Islet precursor cell (in vitro differentiated cells): ENCODE measurements around the gene ITGB2.

Source experiments
- DNase-seq: peaks from one replicate; pipeline ENCODE4 v3.0.0-alpha.2; 2018

ITGB2 gene

GRCh38 chr21:44862869-44863685, 57.6 kb downstream of the ITGB2 start:
- DNase-seq: peak; percentile 41

- peak; percentile 37 for DNase-seq
Measured at GRCh38 chr21:44858791-44859190, 61.9 kb downstream of the ITGB2 start.

- peak; percentile 41 for DNase-seq
Measured at GRCh38 chr21:44858291-44858690, 62.4 kb downstream of the ITGB2 start.

- peak; percentile 42 for DNase-seq
Measured at GRCh38 chr21:44857127-44857892, 63.4 kb downstream of the ITGB2 start.

GRCh38 chr21:44856131-44856530, 64.6 kb downstream of the ITGB2 start:
- peak; percentile 44 for DNase-seq

GRCh38 chr21:44855572-44855971, 65.1 kb downstream of the ITGB2 start:
- peak; percentile 41 for DNase-seq

- no peak for DNase-seq
Measured at GRCh38 chr21:44854664-44855446, 65.8 kb downstream of the ITGB2 start.

GRCh38 chr21:44854391-44854663, 66.4 kb downstream of the ITGB2 start:
- DNase-seq: no peak

- DNase-seq: no peak
Measured at GRCh38 chr21:44853601-44854390, 66.9 kb downstream of the ITGB2 start.

- DNase-seq: no peak
Measured at GRCh38 chr21:44850905-44851657, 69.6 kb downstream of the ITGB2 start.

GRCh38 chr21:44850208-44850800, 70.4 kb downstream of the ITGB2 start:
- DNase-seq: no peak

- no peak for DNase-seq
Measured at GRCh38 chr21:44849616-44850130, 71.0 kb downstream of the ITGB2 start.

- DNase-seq: no peak
Measured at GRCh38 chr21:44848821-44849521, 71.7 kb downstream of the ITGB2 start.

- peak; percentile 54 for DNase-seq
Measured at GRCh38 chr21:44847261-44848056, 73.2 kb downstream of the ITGB2 start.

- DNase-seq: peak; percentile 60
Measured at GRCh38 chr21:44846485-44847260, 74.0 kb downstream of the ITGB2 start.

GRCh38 chr21:44846224-44846484, 74.5 kb downstream of the ITGB2 start:
- no peak for DNase-seq

GRCh38 chr21:44845418-44846223, 75.1 kb downstream of the ITGB2 start:
- peak; percentile 94 for DNase-seq

GRCh38 chr21:44844256-44844655, 76.4 kb downstream of the ITGB2 start:
- no peak for DNase-seq
